Measurements from ENCODE around the gene TGFBI.

GRCh38 chr5:136098176-136098575 is 69.4 kb downstream of the TGFBI start:
- TF ChIP-seq CTCF (IDR thresholded peaks at IDR 0.05; ENCODE audit: low read depth, low read length, poor library complexity, severe bottlenecking) (no peak), EZH2phosphoT487 (IDR thresholded peaks at IDR 0.05; ENCODE audit: borderline replicate concordance, low read length) (no peak)

Data from DOHH2 (cell line).